SJCRH30 (cell line): ENCODE results near the gene TRIM24. TPM values are rescaled to one million over a fixed set of nuclear protein-coding genes. Genes with fewer than 3 reads are reported as not detected.
A peak's percentile ranks its signal among the peaks of the same experiment; 100 is the strongest.
"Not testable (repeated sequence)": the region's sequence is repeated elsewhere in the genome, so short reads cannot be mapped to it uniquely, and the experiment has no call there.

ENCODE experiments used
- DNase-seq, 2 experiments: peaks; one replicate each; pipeline ENCODE4 v3.0.0-alpha.2; 2015 to 2020
- H3K27ac ChIP-seq: fragments of 250-450 bp; sonication (Bioruptor Pico); 2 replicates; pipeline ENCODE4 v1.5.1; 2020; ENCODE audit warnings: mild to moderate bottlenecking, moderate library complexity
- H3K27me3 ChIP-seq: fragments of 250-450 bp; sonication (Bioruptor Pico); 2 replicates; pipeline ENCODE4 v1.5.1; 2020; ENCODE audit warnings: mild to moderate bottlenecking, moderate library complexity
- H3K36me3 ChIP-seq: fragments of 250-450 bp; sonication (Bioruptor Pico); 2 replicates; pipeline ENCODE4 v1.5.1; 2020; ENCODE audit warnings: mild to moderate bottlenecking, moderate library complexity
- H3K4me1 ChIP-seq: fragments of 250-450 bp; sonication (Bioruptor Pico); 2 replicates; pipeline ENCODE4 v1.5.1; 2020; ENCODE audit warnings: mild to moderate bottlenecking, moderate library complexity
- H3K4me3 ChIP-seq: fragments of 250-450 bp; sonication (Bioruptor Pico); 2 replicates; pipeline ENCODE4 v1.5.1; 2020; ENCODE audit warnings: mild to moderate bottlenecking, moderate library complexity
- H3K9me3 ChIP-seq: fragments of 250-450 bp; sonication (Bioruptor Pico); replicated peaks from 2 replicates; pipeline ENCODE4 v1.5.1; 2020; ENCODE audit warnings: mild to moderate bottlenecking, moderate library complexity
- total RNA-seq: library from RNA; depleted of rRNA; stranded (reverse); fragments of >200 nt; shearing (Covaris generic); gene quantifications from 2 replicates; pipeline ENCODE4 v1.2.3, GENCODE V29; 2014; rRNA removed

TRIM24 gene
- total RNA-seq = 36.4 and 40.0 TPM in 2 replicates

DNA sequence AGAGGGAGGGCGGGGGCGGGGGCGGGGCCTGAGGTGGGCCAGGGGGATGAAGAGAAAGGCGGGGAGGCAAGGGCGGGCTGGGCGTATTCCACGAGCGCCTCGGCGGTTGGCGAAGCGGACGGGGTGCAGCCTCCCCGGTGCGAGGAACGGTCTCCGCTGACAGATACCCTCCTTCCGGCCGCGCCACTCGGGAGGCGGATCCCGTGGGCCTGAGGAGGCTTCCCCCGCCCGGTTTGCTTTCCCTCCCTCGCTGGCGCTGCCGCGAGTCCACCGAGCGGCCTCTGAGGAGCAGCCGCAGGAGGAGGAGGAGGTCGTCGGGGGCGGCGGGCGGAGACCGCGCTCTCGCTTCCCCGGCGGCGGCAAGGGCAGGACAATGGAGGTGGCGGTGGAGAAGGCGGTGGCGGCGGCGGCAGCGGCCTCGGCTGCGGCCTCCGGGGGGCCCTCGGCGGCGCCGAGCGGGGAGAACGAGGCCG, at the start of gene TRIM24:
TSS of gene TRIM24 (plus strand) at position 84 of the 473 bp plus-strand sequence. CDS start at position 374, 290 bp downstream.
- Histone ChIP-seq H3K27ac (peak within 1 kb of the TSS; percentile 69), H3K4me1 (no peaks in the 10 kb centered on the region), H3K4me3 (peak within 1 kb of the TSS; percentile 89), H3K36me3 (peaks cover 11% of the 10 kb centered on the region), H3K27me3 (no peaks in the 10 kb centered on the region), H3K9me3 (no peaks in the 10 kb centered on the region; the same call in 1 of the 2 replicates)
- DNase-seq = no peak

DNA sequence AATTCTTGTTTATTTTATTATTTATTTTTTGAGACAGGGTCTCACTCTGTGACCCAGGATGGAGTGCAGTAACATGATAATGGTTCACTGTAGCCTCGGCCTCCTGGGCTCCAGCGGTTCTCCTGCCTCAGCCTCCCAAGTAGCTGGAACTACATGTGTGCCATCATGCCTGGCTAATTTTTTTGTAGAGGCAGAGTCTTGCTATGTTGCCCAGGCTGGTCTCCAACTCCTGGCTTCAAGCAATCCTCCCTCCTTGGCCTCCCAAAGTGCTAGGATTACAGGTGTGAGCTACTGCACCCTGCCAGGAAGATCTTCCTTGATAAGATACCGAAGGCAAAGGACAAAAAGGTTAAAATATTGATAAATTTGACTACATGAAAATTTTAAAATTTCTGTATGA, 48.0 kb upstream of the TRIM24 start:
- not testable (repeated sequence) for DNase-seq, H3K4me1 ChIP-seq, H3K36me3 ChIP-seq, H3K9me3 ChIP-seq, H3K27me3 ChIP-seq, H3K4me3 ChIP-seq, H3K27ac ChIP-seq

DNA sequence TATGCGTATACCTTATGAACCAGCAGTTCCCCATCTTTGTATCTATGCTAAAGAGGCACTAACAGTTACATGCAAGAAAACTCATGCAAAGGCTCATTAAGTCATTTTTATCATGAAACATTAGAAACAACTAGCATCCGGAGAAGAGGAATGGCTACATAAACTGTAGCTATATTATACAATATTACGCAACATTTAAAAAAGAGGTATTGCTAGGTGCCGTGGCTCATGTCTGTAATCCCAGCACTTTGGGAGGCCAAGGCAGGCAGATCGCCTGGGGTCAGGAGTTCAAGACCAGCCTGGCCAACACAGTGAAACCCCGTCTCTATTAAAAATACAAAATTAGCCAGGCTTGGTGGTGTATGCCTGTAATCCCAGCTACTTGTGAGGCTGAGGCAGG, 47.1 kb upstream of the TRIM24 start:
- not testable (repeated sequence) for H3K36me3 ChIP-seq, H3K27ac ChIP-seq, H3K9me3 ChIP-seq, H3K4me1 ChIP-seq, DNase-seq, H3K27me3 ChIP-seq, H3K4me3 ChIP-seq

DNA sequence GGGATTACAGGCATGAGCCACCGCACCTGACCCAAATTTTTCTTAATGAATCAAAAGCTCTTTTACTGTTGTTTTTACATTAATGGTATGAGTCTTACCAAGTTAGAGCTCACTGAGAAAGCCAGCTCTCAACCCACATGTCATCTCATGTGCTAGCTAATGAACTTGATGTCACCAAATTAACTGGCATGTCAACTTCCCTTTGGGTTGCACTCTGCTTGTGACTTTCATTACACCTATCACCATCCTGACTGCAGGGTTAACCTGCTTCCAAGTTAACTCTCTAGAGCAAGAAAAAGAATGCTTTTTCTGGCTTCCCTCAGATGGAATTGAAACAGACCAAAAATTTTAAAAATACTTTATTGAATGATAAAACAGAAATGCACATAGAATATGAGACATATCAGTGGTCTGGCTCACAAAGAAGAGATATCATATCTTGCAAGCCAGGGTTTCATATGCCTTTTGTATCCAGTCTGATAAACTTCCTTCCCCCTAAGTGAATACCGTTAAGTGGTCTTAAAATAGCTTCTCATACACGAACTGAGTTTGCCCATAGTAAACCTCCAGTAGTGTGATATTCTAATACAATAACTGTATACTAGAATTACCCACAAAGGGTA, 42.9 kb upstream of the TRIM24 start:
- no peaks in the 10 kb centered on the region for H3K36me3 ChIP-seq
- H3K27ac ChIP-seq = no peak overlapping the region
- H3K9me3 ChIP-seq = no peaks in the 10 kb centered on the region
- H3K4me1 ChIP-seq = no peaks in the 10 kb centered on the region
- no peaks in the 10 kb centered on the region for H3K27me3 ChIP-seq
- no peak overlapping the region for H3K4me3 ChIP-seq
- DNase-seq = no peak

DNA sequence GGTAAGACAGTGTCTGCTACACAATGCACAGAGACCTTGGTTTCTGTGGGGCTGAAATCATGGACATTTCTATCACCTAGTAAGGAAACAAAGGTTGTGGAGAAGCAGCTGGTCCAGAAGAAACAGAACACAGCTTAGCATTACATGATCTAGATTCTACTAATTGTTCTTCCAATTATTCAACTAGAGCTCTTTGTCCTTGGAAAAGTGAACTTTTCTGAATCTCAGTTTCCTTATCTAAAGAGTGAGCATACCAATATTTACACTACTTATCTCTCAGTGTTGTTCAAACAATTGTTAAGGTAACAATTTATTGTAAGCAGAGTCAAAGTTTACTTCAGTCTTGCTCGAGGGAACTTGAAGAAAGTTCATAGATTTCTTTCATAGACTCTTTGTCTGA, 42.3 kb upstream of the TRIM24 start:
- Histone ChIP-seq H3K9me3 (no peaks in the 10 kb centered on the region), H3K4me3 (no peak overlapping the region), H3K27me3 (no peaks in the 10 kb centered on the region), H3K4me1 (no peaks in the 10 kb centered on the region), H3K27ac (no peak overlapping the region), H3K36me3 (no peaks in the 10 kb centered on the region)
- no peak for DNase-seq

DNA sequence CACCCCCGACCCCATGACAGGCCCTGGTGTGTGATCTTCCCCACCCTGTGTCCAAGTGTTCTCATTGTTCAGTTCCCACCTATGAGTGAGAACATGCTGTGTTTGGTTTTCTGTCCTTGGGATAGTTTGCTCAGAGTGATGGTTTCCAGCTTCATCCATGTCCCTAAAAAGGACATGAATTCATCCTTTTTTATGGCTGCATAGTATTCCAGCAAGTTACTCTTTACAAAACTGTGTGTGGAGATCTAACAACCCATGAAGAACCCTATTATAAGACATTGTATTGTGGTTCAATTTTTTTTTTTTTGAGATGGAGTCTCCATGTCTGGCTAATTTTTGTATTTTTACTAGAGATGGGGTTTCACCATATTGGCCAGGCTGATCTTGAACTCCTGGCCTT, 41.7 kb upstream of the TRIM24 start:
- H3K9me3 ChIP-seq, H3K4me3 ChIP-seq, H3K27ac ChIP-seq, DNase-seq, H3K4me1 ChIP-seq, H3K27me3 ChIP-seq, H3K36me3 ChIP-seq: not testable (repeated sequence)

DNA sequence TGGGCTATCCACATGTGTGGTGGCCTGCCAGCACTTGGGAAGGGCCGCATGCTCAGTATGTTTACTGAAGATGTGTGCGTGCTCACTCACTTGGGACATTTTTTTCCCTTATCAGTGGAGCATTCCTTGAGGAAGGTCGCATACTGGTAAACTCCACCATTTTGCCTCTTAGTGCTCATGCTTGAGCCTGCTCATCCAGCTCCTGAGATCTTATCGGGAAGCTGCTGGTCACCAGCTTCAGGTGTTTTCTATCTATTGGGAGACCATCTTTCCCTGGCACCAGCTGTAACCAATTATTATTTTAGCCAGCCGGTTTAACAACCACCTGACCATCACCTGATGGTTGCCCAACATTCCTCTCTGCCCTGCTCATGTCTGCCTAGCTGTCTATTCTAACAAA, 35.0 kb upstream of the TRIM24 start:
- Histone ChIP-seq H3K4me3 (no peak overlapping the region), H3K9me3 (peaks cover 4% of the 10 kb centered on the region), H3K27ac (no peak overlapping the region), H3K27me3 (no peaks in the 10 kb centered on the region), H3K4me1 (no peaks in the 10 kb centered on the region), H3K36me3 (no peaks in the 10 kb centered on the region)
- DNase-seq = no peak

DNA sequence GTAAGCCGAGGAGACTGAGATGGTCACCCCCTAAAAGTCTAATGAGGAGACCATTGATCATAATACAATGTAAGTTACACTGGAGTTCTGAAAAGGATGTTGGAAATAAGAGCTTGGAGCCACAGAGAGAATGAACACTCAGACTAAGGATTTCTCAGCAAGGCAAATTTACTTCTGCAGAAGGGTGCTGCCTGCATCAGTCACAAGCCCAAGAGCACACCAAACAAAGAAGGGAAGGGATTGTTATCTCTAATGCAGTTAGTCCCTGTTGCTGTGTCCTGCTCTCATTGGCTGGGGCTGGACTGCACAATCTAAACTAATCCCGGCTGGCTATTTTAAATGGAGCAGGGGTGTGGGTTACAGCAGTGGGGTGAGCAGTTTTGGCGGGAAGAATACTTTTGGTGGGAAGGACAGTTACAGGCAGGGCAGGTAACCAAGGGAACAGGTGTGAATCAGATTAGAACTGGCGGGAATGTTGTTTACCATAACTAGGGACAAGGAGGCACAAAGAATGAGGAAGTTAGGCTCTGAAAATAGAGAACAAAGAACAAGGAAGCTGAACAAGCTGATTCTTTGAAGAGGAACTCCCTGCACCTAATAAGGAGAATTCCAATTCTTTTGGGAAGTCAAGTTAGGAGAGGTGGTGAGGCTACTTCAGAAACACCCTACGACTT, 30.3 kb upstream of the TRIM24 start:
- H3K4me3 ChIP-seq = no peak overlapping the region
- H3K4me1 ChIP-seq = no peaks in the 10 kb centered on the region
- no peak overlapping the region for H3K27ac ChIP-seq
- no peak for DNase-seq
- no peaks in the 10 kb centered on the region for H3K36me3 ChIP-seq
- H3K9me3 ChIP-seq = peaks cover 4% of the 10 kb centered on the region
- no peaks in the 10 kb centered on the region for H3K27me3 ChIP-seq

DNA sequence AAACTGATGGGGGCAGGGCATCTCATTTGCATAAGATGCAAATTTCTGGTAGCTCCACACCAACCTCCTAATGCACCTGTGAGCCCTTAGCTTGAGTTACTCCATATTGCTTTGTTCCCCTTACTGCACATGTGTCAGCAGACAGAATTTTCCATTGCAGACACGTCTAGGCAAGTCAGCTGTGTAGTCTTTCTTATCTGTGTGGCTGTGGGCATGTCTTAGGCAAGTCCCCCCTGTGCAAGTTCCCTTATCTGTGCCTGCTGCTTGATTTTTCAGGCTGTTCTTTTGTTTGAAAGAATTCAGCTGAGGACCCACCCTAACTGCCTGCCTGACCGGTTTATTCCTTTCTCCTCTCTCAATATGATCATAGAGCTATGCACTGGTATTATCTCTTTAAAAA, 28.5 kb upstream of the TRIM24 start:
- H3K27ac ChIP-seq = no peak overlapping the region
- H3K4me1 ChIP-seq = no peaks in the 10 kb centered on the region

DNA sequence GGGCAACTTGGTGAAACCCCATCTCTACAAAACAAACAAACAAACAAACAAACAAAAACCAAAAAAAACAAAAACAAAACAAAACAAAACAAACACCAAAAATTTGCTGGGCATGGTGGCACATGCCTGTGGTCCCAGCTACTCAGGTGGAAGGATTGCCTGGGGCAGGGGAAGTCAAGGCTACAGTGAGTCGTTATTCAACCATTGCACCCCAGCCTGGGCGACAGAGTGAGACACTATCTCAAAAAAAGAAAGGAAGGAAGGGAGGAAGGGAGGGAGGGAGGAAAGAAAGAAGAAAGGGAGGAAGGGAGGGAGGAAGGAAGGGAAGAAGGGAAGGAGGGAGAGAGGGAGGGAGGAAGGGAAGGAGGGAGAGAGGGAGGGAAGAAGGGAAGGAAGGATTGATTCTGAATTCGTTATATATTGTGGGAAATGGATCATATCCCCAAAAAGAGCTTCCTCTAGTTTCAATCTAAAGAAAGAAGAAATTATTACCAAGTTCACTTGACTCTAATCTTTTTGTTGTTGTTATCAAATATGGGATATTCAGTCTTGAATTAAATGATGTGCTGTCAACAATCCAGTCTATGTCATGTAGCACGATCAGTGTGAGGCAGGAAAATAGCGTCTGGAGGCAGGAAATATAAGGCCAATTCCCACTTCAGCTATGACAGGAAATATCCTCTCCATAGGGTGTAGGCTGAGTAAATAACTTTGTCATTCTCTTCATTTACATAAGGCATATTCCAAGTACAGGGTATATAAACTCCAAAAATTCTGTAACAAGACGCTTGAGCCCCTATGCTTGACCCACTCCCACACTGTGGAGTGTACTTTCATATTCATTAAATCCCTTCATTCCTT, 26.2 kb upstream of the TRIM24 start:
- Histone ChIP-seq H3K27me3 (no peaks in the 10 kb centered on the region), H3K36me3 (no peaks in the 10 kb centered on the region), H3K4me3 (no peak overlapping the region), H3K27ac (no peak overlapping the region), H3K9me3 (peaks cover 4% of the 10 kb centered on the region), H3K4me1 (no peaks in the 10 kb centered on the region)
- DNase-seq = no peak

More for the DNA sequence above, 28.5 kb upstream of the TRIM24 start:
- H3K36me3 ChIP-seq = no peaks in the 10 kb centered on the region
- H3K9me3 ChIP-seq = peaks cover 4% of the 10 kb centered on the region
- H3K4me3 ChIP-seq = no peak overlapping the region
- DNase-seq = no peak
- H3K27me3 ChIP-seq = no peaks in the 10 kb centered on the region

DNA sequence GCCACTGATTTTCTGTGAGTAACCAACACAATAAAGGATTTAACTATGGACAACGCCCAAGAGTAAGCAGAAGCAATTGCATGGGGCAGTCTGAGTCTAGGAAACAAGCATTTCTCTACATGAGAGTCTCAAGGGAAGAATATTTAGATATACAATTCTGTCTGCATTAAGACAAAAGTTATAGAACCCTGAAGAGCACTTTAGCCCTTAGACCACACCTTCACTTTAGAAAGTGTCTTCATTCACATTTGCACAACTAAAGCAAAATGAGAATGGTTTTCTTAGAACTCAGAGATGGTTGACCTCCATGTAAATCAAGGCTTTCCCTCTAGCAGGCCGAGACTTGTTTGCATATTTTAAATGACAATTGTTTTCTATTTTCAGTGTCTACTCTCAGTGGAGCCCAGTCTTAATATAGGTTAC, 25.5 kb upstream of the TRIM24 start:
- Histone ChIP-seq H3K9me3 (peaks cover 3% of the 10 kb centered on the region), H3K4me1 (no peaks in the 10 kb centered on the region), H3K4me3 (no peak overlapping the region), H3K27ac (no peak overlapping the region), H3K36me3 (no peaks in the 10 kb centered on the region), H3K27me3 (no peaks in the 10 kb centered on the region)
- no peak for DNase-seq

DNA sequence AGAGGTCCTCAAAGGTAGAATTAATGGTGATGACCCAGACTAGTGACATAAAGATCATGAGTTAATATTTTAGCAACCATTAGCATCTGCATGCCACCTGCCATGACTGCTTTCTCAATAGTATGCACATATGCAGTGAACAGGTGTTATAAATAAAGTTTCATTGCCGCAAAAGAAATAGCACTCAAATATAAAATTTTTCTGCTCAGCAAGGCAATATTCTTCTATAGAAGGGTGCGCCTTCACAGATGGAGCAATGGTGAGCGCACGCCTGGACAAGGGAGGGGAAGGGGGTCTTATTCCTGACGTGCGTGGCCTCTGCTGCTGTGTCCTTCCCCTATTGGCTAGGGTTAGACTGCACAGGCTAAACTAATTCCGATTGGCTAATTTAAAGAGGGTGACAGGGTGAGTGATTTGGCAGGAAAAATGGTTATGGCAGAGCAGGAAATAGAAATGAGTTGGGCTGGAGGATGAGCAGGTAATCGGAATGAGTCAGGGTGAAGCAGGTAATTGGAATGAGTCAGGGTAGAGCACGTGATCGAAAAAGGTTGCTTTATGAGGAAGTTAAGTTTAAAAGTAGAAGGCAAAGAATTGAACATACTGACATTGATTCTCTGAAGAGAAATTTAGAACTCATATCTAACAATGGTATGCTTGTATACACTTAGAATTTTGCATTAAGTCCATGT, 24.7 kb upstream of the TRIM24 start:
- Histone ChIP-seq H3K9me3 (no peaks in the 10 kb centered on the region), H3K27ac (no peak overlapping the region), H3K4me3 (no peak overlapping the region), H3K36me3 (no peaks in the 10 kb centered on the region), H3K27me3 (no peaks in the 10 kb centered on the region), H3K4me1 (no peaks in the 10 kb centered on the region)
- no peak for DNase-seq

DNA sequence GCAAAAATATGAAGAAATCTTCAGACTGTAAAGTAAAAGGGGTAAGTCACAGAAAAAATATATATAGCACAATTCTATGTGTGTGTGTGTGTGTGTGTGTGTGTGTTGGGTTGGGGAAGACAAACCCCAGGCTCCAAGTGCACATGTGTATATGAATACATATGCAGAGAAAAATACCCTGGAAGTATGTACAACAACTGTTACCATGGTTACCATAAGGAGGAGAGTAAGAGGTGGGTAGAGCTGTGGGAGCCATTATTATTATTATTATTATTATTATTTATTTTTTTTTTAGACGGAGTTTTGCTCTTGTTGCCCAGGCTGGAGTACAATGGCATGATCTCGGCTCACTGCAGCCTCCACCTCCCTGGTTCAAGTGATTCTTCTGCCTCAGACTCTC, 23.7 kb upstream of the TRIM24 start:
- Histone ChIP-seq H3K27ac (no peak overlapping the region), H3K36me3 (no peaks in the 10 kb centered on the region), H3K27me3 (no peaks in the 10 kb centered on the region), H3K4me3 (no peak overlapping the region), H3K9me3 (no peaks in the 10 kb centered on the region), H3K4me1 (no peaks in the 10 kb centered on the region)
- DNase-seq = no peak

DNA sequence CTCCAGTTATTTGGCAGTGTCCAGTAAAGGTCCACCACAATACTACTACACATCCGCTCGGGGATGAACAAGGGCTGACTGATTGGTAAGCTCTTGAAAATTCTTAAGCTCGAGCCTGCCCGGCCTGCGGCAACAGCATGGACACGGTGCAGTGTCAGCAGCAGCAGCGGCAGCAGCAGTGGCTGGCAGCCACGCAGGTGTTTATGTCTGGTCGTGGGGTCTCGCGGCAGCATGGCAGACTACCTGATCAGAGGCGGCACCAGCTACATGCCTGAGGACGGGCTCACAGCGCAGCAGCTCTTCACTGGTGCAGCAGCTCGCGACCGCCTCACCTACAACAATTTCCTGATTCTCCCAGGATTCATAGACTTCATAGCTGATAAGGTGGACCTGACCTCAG, 19.6 kb upstream of the TRIM24 start:
- DNase-seq = no peak
- Histone ChIP-seq H3K4me1 (no peaks in the 10 kb centered on the region), H3K27me3 (no peaks in the 10 kb centered on the region), H3K9me3 (no peaks in the 10 kb centered on the region), H3K27ac (no peak overlapping the region), H3K4me3 (no peak overlapping the region), H3K36me3 (no peaks in the 10 kb centered on the region)

DNA sequence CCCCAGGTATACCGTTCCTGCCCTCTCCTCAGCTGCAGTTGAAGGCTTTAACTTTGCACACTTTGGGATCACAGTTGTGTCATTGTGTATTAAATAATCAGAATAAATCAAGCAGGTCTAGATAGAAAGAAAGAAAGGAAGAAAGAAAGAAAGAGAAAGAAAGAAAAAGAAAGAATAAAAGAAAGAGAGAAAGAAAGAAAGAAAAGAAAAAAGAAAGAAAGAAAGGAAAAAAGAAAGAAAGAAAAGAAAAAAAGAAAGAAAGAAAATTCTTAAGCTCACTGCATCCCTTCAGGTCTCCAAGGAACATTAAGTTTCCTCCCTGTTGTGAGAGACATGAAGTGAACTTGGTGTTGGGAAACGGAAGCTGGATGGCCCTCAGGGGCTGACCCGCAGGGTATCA, 17.2 kb upstream of the TRIM24 start:
- Histone ChIP-seq H3K36me3 (no peaks in the 10 kb centered on the region), H3K9me3 (no peaks in the 10 kb centered on the region), H3K27me3 (no peaks in the 10 kb centered on the region), H3K4me1 (no peaks in the 10 kb centered on the region), H3K4me3 (no peak overlapping the region), H3K27ac (no peak overlapping the region)
- DNase-seq = no peak
